Measurements from ENCODE around the gene RPS19BP1.

RPS19BP1 gene

GRCh38 chr22:39490135-39490798, 42.3 kb downstream of the RPS19BP1 start:
- DNase-seq (ENCODE audit: low read depth) = peak; percentile 42

GRCh38 chr22:39489094-39490068, 43.2 kb downstream of the RPS19BP1 start:
- no peak for DNase-seq (ENCODE audit: low read depth)

GRCh38 chr22:39488563-39489083, 43.9 kb downstream of the RPS19BP1 start:
- no peak for DNase-seq (ENCODE audit: low read depth)

- DNase-seq (ENCODE audit: low read depth) = no peak
Observed at GRCh38 chr22:39487826-39488520, 44.6 kb downstream of the RPS19BP1 start.

- no peak for DNase-seq (ENCODE audit: low read depth)
Observed at GRCh38 chr22:39486951-39487825, 45.4 kb downstream of the RPS19BP1 start.

GRCh38 chr22:39482768-39483167, 49.8 kb downstream of the RPS19BP1 start:
- DNase-seq (ENCODE audit: low read depth) = no peak

- no peak for DNase-seq (ENCODE audit: low read depth)
Observed at GRCh38 chr22:39481595-39481994, 51.0 kb downstream of the RPS19BP1 start.

- no peak for DNase-seq (ENCODE audit: low read depth)
Observed at GRCh38 chr22:39481054-39481453, 51.5 kb downstream of the RPS19BP1 start.

- DNase-seq (ENCODE audit: low read depth) = no peak
Observed at GRCh38 chr22:39480557-39480956, 52.0 kb downstream of the RPS19BP1 start.

GRCh38 chr22:39479254-39479653, 53.3 kb downstream of the RPS19BP1 start:
- DNase-seq (ENCODE audit: low read depth) = no peak
